Glutamatergic neuron (in vitro differentiated cells): ENCODE results near the gene PIPOX. TPM values are rescaled to one million over a fixed set of nuclear protein-coding genes. Genes with fewer than 3 reads are reported as not detected.
A peak's percentile ranks its signal among the peaks of the same experiment; 100 is the strongest.
"Not testable (repeated sequence)": the region's sequence is repeated elsewhere in the genome, so short reads cannot be mapped to it uniquely, and the experiment has no call there.

Experiments used
- DNase-seq: peaks from one replicate; pipeline ENCODE4 v3.0.0; 2022
- H3K27ac Mint-ChIP-seq: one replicate; pipeline ENCODE4 v1.8.0; 2020; ENCODE audit warnings: mild to moderate bottlenecking, mixed read lengths, inconsistent platforms; ENCODE audit not compliant: unreplicated experiment
- H3K27me3 Mint-ChIP-seq: one replicate; pipeline ENCODE4 v1.8.0; 2020; ENCODE audit warnings: mild to moderate bottlenecking, moderate library complexity, mixed read lengths, inconsistent platforms; ENCODE audit not compliant: unreplicated experiment
- H3K36me3 Mint-ChIP-seq: one replicate; pipeline ENCODE4 v1.8.0; 2020; ENCODE audit warnings: mild to moderate bottlenecking, mixed read lengths, inconsistent platforms; ENCODE audit not compliant: unreplicated experiment
- H3K4me1 Mint-ChIP-seq: one replicate; pipeline ENCODE4 v1.8.0; 2020; ENCODE audit warnings: mild to moderate bottlenecking, low read depth, mixed read lengths, inconsistent platforms; ENCODE audit not compliant: unreplicated experiment
- H3K4me3 Mint-ChIP-seq: one replicate; pipeline ENCODE4 v1.8.0; 2020; ENCODE audit warnings: mild to moderate bottlenecking, mixed read lengths, inconsistent platforms; ENCODE audit not compliant: unreplicated experiment
- H3K9me3 Mint-ChIP-seq: one replicate; pipeline ENCODE4 v1.8.0; 2020; ENCODE audit warnings: mild to moderate bottlenecking, moderate library complexity, mixed read lengths, inconsistent platforms; ENCODE audit not compliant: unreplicated experiment
- CTCF ChIP-seq: fragments of 200-600 bp; sonication (generic); IDR thresholded peaks from one replicate; pipeline ENCODE4 v1.5.0; 2021; ENCODE audit not compliant: partially characterized antibody, unreplicated experiment
- total RNA-seq: library from RNA; stranded (reverse); fragmentation: NEBNext Ultra II Directional; extraction: Animal tissue kit (Norgen Biotek cat#: 25700); gene quantifications from one replicate; pipeline ENCODE4 v1.2.1, GENCODE V29; 2021; ENCODE audit not compliant: unreplicated experiment

Gene PIPOX
- total RNA-seq, 1 donor from 2014 or later = 1.4 TPM

- Mint-ChIP-seq H3K9me3 (peaks cover 19% of the 10 kb centered on the region), H3K4me1 (peaks cover 13% of the 10 kb centered on the region), H3K4me3 (peak overlapping the region; percentile 30), H3K27ac (peak overlapping the region; percentile 22), H3K27me3 (peaks cover 17% of the 10 kb centered on the region), H3K36me3 (peaks cover 6% of the 10 kb centered on the region)
- no peak for DNase-seq
- no peak for TF ChIP-seq CTCF
Measured at GRCh38 chr17:29080965-29081364, 38.0 kb downstream of the PIPOX start.

- peaks cover 9% of the 10 kb centered on the region for H3K36me3 Mint-ChIP-seq
- peaks cover 7% of the 10 kb centered on the region for H3K4me1 Mint-ChIP-seq
- H3K27me3 Mint-ChIP-seq = peaks cover 10% of the 10 kb centered on the region
- H3K27ac Mint-ChIP-seq = no peak overlapping the region
- peaks cover 19% of the 10 kb centered on the region for H3K9me3 Mint-ChIP-seq
- no peak overlapping the region for H3K4me3 Mint-ChIP-seq
- DNase-seq = no peak
- no peak for TF ChIP-seq CTCF
Measured at GRCh38 chr17:29084541-29085146, 41.7 kb downstream of the PIPOX start.

GRCh38 chr17:29085223-29085622, 42.3 kb downstream of the PIPOX start:
- no peak overlapping the region for H3K27ac Mint-ChIP-seq
- H3K36me3 Mint-ChIP-seq = peaks cover 9% of the 10 kb centered on the region
- no peak for TF ChIP-seq CTCF
- peaks cover 7% of the 10 kb centered on the region for H3K4me1 Mint-ChIP-seq
- H3K9me3 Mint-ChIP-seq = peaks cover 19% of the 10 kb centered on the region
- no peak overlapping the region for H3K4me3 Mint-ChIP-seq
- DNase-seq = no peak
- peaks cover 10% of the 10 kb centered on the region for H3K27me3 Mint-ChIP-seq

- Mint-ChIP-seq H3K4me1 (peaks cover 7% of the 10 kb centered on the region), H3K27me3 (peaks cover 2% of the 10 kb centered on the region), H3K27ac (no peak overlapping the region), H3K9me3 (peaks cover 14% of the 10 kb centered on the region), H3K4me3 (no peak overlapping the region), H3K36me3 (peaks cover 4% of the 10 kb centered on the region)
- DNase-seq = no peak
- TF ChIP-seq CTCF = no peak
Measured at GRCh38 chr17:29086628-29087332, 43.8 kb downstream of the PIPOX start.

GRCh38 chr17:29088782-29089181, 45.8 kb downstream of the PIPOX start:
- peaks cover 15% of the 10 kb centered on the region for H3K9me3 Mint-ChIP-seq
- not testable (repeated sequence) for H3K4me3 Mint-ChIP-seq, H3K27me3 Mint-ChIP-seq, H3K36me3 Mint-ChIP-seq, H3K27ac Mint-ChIP-seq, DNase-seq, H3K4me1 Mint-ChIP-seq
